Astrocyte of the hippocampus (primary cell): ENCODE measurements around the gene DIPK2A.
A peak's percentile ranks its signal among the peaks of the same experiment; 100 is the strongest.

Source experiments
- DNase-seq: peaks from one replicate; pipeline ENCODE4 v3.0.0; 2011; ENCODE audit warnings: low read depth, low spot score

The DIPK2A gene

DNA sequence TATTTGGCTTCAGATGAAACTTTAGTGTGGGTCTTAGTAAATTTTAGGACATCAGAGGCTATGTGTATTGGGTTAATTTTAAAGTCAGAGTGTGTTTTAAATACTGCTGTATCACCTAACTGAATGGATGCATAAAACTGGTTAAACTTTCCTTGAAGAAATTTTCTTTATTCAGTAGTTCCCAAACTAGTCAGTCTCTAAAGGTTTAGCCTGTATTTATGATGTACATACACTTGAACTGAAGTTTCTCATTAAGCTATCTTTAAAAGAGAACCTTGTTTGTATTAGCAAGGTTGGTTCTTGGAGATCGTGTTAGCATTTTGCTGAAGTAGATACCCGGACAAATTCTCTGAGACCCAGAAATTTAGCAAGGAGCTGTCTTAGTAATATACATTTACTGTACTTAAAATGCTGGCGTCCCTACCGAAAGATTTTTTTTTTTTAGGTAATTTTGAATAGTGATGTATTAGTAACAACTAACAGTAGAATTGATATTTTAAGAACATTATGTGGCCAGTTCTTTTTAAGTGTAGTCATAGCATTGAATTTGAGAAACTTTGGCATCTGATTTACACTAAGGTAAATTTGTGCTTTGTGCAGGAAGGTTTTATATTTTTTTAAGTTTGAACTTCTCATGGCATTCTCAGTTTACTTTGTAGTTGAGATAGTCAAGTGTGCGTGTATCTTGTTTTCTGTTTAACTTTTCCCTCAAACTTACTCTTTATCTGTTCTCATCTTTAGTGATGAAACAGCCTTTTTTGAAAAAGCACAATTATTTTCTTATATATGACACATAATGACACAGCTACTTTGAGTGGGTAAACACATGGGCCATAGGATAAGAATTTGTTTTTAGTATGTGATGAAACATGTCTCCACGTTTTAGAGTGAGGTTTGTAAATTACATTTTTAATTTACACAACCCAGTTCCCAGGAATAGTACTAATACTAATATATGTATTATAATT is 2.9 kb downstream of the DIPK2A start:
- DNase-seq, result peak; percentile 12

DNA sequence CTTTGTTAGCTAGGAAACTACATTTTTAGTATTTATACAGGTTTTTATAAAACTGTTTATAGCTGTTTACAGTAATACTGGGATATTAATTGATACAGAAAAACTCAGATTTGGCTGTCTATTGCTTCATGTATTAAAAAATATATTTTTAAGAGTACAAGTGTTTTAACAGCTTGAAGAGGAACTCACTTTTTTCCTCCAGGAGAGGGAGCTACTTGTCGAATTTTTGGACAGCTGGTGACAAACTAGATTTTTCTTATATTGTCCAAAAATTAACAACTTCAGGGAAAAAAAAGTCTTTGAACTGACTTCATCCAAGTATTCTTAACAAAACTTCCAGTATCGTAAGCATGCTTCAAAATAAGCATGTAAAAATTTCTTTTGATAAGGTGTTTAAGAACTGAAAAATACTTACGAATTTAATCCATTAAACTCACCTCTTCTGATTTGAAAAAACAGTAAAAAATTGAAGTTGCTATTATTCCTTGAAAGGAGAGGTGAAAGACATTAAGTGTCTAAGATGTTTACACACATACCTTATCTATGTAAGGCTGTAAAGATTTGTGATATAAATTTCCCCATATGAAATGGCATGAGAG is 4.0 kb downstream of the DIPK2A start:
- peak; percentile 72 for DNase-seq

DNA sequence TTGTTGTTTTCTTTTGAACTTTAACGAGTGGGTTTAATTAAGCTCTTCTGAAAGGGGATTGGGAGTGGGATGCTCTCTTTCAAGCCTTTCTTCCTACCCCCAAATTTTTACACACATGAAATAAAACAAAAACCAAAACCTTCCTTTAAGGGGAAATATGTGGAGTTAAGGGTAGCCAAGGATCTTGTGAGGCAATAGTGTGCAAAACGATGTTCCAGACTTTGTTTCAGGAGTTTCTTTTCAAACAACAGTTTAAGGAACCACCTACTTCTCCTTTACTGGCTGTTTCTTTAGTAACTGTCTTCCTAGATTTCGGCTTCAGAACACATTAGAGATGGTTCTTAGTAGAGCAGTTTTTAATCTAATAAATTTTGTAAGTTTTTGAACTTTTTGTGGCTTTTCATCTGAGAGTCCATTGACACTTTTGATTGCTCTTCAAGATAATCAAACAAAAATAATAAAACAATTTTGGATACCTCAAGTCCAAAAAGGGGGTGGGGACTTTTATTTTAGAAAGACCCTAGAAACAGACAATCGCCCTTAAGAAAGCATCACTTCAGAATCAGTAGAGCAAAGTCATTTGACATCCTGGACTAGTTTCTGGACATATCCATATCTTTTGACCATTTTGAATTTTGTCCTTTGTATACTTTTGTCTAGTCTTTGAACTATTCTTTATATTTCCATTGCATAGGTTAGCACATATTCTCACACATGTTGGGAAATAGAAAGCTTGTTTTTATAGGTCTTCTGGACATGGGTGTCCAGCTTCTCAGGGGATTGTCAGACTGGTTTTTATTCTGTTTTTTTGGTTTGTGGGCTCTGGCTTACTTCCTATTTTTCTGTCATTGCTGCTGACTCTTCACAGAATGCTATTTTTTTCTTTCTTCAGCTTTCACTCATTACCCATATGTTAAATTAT is 6.0 kb downstream of the DIPK2A start:
- DNase-seq, result peak; percentile 37

DNA sequence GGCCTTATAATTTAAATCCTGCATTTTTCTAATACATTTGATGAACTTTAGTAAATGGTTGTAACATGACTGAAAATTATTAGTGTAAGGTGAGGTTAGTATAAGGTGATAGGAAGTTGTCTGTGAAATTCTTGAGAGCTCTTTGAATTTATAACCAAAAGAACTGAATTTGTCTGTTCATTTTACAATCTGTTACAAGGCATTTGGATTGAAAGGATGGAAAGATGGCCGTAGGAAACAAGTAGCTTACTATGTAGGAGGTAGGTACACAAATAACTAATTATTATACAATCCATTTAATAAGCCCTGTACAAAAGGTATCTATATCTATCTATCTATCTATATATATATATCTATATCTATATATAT is 6.6 kb downstream of the DIPK2A start:
- DNase-seq, result no peak

DNA sequence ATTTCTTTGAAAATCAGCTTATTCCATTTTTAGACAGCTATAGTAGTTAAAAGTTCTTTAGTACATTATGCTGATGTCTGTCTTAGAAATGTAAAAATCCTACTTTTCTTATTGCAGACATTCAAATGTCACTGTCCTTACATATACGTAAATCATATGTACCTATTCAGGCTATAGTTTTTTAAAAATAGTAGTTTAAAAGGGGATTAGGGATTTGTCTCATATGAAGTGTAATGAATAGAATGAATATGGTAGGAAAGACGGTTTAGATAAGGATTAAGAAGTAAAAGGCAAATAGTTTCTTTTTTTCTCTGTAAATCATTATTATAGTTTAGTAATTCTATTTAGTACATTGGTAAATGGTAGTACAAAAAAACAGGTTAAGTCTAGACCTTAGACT is 7.4 kb downstream of the DIPK2A start:
- DNase-seq, result no peak

DNA sequence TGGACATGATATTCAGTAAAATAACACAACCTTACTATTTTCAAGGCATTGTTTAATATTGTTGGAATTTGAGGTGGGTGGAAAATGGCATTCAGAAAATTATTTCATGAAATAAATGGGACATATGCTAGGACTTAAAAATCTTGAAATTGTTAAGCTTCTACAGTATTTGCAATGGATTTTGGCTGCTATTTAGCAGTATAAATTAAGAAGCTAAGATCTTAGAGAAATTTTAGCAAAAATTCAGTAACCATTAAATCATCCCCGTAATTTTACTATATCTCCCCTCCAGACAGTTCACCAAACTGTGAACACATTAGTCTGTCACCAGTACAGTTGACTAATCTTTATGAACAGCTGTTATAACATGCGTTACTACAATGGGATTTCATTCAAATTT is 8.2 kb downstream of the DIPK2A start:
- DNase-seq, result no peak

DNA sequence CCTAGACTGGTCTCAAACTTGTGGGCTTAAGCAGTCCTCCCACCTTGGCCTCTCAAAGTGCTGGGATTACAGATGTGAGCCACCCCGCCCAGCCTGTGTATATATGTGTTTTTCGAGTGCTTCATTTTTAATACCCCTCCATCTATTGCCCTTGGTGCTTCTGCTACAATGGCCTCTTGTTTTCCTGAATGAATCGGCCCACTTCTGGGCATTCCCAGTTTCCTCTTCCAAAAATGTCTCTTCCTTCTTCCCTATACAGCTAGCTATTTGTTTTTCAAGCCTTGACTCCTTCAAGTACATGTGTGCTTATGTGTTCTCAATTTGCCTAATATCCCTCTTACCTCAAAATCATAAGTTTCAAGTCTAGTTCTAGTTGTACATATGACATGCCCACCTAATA is 16.7 kb downstream of the DIPK2A start:
- DNase-seq, result no peak

DNA sequence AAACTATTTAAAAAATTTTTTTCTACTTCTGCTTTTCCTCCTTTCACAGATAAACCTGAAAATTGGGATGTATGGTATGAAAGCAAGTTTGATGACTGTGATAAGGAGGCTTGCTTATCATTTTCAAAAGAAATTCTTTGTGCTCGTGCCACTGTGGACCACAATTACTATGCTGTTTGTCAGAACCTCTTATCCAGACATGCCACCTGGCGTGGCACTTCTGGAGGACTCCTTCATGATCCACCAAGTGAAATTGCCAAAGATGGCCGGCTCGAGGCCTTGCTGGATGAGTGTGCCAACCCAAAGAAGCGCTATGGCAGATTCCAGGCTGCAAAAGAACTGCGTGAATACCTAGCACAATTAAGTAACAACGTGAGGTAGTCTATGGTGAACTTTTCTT is 17.8 kb downstream of the DIPK2A start:
- DNase-seq, result no peak

DNA sequence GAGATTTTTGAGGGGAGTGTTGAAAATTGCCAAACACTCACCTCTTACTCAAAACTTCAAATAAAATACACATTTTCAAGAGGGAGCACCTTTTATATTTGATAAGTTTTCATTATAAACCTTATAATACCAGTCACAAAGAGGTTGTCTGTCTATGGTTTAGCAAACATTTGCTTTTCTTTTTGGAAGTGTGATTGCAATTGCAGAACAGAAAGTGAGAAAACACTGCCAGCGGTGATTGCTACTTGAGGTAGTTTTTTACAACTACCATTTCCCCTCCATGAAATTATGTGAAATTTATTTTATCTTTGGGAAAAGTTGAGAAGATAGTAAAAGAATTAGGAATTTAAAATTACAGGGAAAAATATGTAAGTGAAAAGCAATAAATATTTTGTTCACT is 20.1 kb downstream of the DIPK2A start:
- DNase-seq, result no peak

DNA sequence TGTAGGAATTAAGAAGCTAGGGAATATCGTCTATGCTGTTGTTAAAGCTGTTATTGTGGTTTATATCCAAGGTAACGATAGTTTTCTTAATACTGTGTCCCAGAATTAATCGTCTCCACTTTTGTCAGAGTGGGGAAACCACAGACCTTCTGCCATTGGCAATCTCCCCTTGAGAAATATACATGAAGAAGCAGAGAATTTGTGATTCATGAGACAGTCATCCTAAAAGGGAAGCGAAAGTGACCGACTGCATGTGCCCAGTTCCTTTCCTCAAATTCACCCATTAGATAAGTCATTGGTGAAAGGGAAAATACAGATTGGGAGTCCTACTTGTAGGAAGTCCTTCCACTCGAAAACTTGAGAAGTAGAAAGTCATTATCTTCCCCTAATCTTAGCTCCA is 26.6 kb downstream of the DIPK2A start:
- DNase-seq, result peak; percentile 82

DNA sequence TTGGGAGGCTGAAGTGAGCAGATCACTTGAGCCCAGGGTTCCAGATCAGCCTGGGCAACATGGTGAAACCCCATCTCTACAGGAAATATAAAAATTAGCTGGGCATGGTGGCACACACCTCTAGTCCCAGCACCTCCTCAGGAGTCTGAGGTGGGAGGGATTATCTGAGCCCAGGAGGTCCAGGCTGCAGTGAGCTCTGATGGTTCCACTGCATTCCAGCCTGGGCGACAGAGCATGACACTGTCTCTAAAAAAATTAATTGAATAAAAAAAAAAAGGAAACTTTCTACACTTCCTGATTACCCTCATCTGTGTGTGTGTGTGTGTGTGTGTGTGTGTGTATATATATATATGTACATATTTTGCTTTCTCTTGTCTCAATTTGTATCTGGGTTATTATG is 31.4 kb downstream of the DIPK2A start:
- DNase-seq, result no peak

DNA sequence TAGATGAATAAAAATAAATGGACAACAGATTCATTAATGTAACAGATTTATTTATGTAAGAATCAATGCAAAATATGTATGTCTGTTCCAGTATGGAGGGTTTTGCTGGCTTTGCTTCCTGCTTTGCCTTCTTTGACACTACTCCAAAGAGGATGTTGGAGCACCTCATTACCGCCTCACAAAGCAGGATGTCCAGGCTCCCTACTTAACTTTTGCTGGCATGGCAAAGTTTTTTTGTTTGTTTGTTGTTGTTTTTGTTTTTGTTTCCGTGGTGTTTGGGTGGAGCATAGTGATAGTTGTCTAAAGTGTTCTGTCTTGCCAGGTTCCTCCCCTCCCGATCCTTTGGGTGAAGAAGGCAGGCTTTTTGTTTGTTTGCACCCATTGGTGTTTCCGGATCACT is 38.7 kb downstream of the DIPK2A start:
- no peak for DNase-seq

DNA sequence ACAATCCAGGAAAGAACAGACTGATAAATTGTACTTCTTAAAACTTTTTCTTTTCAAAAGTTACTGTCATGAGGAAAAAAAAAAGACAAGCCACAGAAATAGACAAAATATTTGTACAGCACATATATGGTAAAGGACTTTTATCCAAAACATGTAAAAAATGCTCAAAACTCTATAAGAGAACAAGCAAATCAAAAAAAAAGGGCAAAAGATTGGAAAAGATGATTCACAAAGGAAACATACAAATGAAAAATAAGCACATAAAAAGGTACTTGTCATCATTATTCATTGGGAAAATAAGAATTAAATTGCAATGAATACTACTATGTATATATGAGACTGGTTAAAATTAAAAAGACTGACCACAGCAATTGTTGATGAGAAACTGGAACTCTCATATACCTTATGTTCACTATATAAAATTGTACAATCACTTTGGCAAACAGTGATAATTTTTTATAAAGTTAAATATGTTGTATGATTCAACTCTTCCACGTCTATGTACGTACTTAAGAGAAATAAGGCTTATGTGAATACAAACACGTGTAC is 39.7 kb downstream of the DIPK2A start:
- DNase-seq, result no peak

DNA sequence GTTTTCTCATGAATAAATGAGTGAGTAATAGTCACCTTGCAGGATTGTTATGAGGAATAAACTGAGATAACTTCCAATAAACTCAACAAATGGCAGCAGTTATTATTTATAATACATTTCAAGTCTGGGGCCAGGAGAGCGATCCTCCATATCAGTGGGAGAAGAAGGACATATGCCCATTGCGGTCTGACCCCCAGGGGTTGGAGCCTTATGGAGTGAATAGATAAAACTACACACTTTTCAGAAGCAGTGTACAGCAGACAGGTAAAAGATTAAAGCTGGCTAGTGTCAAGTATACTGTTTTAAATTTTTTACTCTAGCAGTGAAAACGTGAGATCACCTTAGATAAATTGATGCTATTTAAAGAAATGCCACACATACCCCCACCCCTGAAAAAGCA is 43.5 kb downstream of the DIPK2A start:
- DNase-seq, result no peak

DNA sequence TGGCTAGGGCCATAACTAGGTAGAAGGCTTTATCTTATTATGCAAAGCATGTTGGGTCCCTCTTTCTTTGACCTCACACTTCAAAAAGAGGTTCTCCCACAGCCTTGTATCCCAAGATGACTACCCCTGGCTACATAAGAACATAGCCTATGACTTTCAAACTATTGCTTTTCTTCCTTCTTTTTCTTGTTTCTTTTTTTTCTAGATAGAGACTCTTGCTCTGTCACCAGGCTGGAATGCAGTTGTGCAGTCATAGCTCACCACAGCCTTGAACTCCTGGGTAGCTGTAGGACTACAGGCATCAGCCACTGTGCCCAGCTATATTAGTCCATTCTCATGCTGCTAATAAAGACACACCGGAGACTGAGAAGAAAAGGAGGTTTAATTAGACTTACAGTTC is 47.2 kb downstream of the DIPK2A start:
- DNase-seq, result peak; percentile 90
